ENCODE data around the gene UBE2V1.

The UBE2V1 gene

DNA sequence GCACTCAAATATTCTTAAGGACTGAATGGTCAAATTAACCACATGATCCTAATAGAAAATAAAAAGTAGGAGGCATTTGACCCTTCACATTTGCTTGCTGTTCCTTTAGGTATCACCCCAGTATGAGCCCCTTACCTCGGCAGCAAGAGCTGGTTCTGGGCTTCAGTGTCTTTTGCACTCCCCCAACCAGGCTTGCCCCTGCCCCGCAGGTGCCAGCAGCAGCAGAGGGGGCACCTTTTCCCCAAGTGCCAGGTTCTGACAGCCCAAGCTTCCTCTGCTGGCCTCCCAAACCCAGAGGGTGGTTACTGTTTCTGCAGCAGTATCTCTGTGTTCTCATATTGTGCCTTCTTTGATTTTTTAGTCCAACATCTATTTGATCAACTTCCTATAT is 23.2 kb downstream of the UBE2V1 start:
- Histone ChIP-seq H4K20me1 (ENCODE audit: insufficient read depth, low read length, poor library complexity, severe bottlenecking) (peaks cover 35% of the 10 kb centered on the region), H3K9ac (ENCODE audit: low read depth, low read length, poor library complexity, severe bottlenecking) (no peak overlapping the region), H2AFZ (ENCODE audit: low read length) (no peak overlapping the region), H3K4me2 (ENCODE audit: low read depth, low read length, poor library complexity, severe bottlenecking) (no peak overlapping the region), H3K27me3 (ENCODE audit: insufficient read depth, low read length, poor library complexity, severe bottlenecking) (no peaks in the 10 kb centered on the region), H3K9me2 (replicated peaks; ENCODE audit: low read depth, low read length) (no peaks in the 10 kb centered on the region), H3K9me3 (ENCODE audit: insufficient read depth, low read depth, low read length) (no peaks in the 10 kb centered on the region), H3K4me3 (ENCODE audit: low read length, poor library complexity, severe bottlenecking) (no peak overlapping the region), H3K36me3 (ENCODE audit: insufficient read depth, low read length) (peaks cover 32% of the 10 kb centered on the region; the same call in 1 of the 2 replicates), H3K4me1 (ENCODE audit: insufficient read depth, low read length, poor library complexity, severe bottlenecking) (peaks cover 10% of the 10 kb centered on the region), H3F3A (ENCODE audit: low read depth) (no peaks in the 10 kb centered on the region), H3K79me2 (ENCODE audit: insufficient read depth, low read length) (peaks cover 45% of the 10 kb centered on the region)
- no peak for TF ChIP-seq EZH2phosphoT487 (IDR thresholded peaks at IDR 0.05; ENCODE audit: borderline replicate concordance)
- TF ChIP-seq, protein P1, sequence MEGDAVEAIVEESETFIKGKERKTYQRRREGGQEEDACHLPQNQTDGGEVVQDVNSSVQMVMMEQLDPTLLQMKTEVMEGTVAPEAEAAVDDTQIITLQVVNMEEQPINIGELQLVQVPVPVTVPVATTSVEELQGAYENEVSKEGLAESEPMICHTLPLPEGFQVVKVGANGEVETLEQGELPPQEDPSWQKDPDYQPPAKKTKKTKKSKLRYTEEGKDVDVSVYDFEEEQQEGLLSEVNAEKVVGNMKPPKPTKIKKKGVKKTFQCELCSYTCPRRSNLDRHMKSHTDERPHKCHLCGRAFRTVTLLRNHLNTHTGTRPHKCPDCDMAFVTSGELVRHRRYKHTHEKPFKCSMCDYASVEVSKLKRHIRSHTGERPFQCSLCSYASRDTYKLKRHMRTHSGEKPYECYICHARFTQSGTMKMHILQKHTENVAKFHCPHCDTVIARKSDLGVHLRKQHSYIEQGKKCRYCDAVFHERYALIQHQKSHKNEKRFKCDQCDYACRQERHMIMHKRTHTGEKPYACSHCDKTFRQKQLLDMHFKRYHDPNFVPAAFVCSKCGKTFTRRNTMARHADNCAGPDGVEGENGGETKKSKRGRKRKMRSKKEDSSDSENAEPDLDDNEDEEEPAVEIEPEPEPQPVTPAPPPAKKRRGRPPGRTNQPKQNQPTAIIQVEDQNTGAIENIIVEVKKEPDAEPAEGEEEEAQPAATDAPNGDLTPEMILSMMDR (conservative IDR thresholded peaks at IDR 0.05; ENCODE audit: low read length): no peak

DNA sequence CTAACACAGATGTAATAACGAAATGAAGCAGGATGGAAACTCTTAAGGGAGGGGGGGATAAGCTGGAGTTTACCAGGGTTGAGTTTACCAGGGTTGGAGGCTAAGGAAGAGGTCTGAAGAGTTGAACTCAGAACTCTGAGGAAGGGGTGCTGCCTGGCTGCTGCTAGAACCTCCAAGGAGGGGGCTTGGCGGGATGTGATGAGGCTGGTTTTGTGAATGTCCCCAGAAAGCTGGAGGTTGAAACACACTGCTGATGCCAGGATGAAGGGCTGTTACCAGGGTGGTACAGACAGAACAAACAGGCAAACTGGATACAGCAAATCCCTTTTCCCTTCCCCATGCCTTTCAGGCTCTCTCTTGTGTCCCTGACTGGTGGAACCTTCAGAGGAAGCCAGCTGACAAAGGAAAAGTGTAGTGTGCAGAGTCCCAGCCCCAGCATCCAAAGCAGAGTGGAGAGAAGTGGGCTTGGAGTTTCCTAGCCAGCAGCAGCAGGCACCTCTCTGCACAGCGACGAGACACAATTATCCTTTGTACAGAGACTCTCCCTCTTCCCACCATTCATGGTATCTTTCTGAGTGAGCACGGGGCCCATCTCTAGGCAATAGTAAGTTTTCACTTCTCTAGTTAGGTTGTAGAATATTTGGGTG is 23.7 kb downstream of the UBE2V1 start:
- Histone ChIP-seq H3K4me2 (ENCODE audit: low read depth, low read length, poor library complexity, severe bottlenecking) (no peak overlapping the region), H3K4me1 (ENCODE audit: insufficient read depth, low read length, poor library complexity, severe bottlenecking) (peaks cover 10% of the 10 kb centered on the region), H2AFZ (ENCODE audit: low read length) (no peak overlapping the region), H3K27me3 (ENCODE audit: insufficient read depth, low read length, poor library complexity, severe bottlenecking) (no peaks in the 10 kb centered on the region), H3K9ac (ENCODE audit: low read depth, low read length, poor library complexity, severe bottlenecking) (no peak overlapping the region), H3F3A (ENCODE audit: low read depth) (no peaks in the 10 kb centered on the region), H3K9me2 (replicated peaks; ENCODE audit: low read depth, low read length) (no peaks in the 10 kb centered on the region), H4K20me1 (ENCODE audit: insufficient read depth, low read length, poor library complexity, severe bottlenecking) (peaks cover 30% of the 10 kb centered on the region), H3K4me3 (ENCODE audit: low read length, poor library complexity, severe bottlenecking) (no peak overlapping the region), H3K9me3 (ENCODE audit: insufficient read depth, low read depth, low read length) (no peaks in the 10 kb centered on the region), H3K36me3 (ENCODE audit: insufficient read depth, low read length) (peaks cover 27% of the 10 kb centered on the region; the same call in 1 of the 2 replicates), H3K79me2 (ENCODE audit: insufficient read depth, low read length) (peaks cover 48% of the 10 kb centered on the region)
- TF ChIP-seq, protein P1 (conservative IDR thresholded peaks at IDR 0.05; ENCODE audit: low read length): no peak
- TF ChIP-seq EZH2phosphoT487 (IDR thresholded peaks at IDR 0.05; ENCODE audit: borderline replicate concordance): no peak

DNA sequence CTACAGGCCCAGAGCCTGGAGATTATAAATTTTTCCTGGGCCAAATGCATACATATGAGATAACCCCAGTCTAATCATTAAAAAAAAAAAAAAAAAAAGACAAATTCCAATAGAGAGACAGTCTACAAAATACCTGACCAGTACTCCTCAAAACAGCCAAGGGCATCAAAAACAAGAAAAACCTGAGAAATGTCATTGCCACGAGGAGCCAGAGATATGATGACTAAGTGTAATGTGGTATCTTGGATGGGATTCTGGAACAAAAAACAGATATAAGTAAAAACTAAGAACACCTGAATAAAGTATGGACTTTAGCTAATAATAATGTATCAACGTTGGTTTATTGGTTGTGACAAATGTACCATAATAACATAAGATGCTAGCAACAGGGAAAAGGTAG is 24.9 kb downstream of the UBE2V1 start:
- H3F3A ChIP-seq (ENCODE audit: low read depth): no peaks in the 10 kb centered on the region
- no peaks in the 10 kb centered on the region for H3K9me2 ChIP-seq (replicated peaks; ENCODE audit: low read depth, low read length)
- H3K4me3 ChIP-seq (ENCODE audit: low read length, poor library complexity, severe bottlenecking): no peak overlapping the region
- peaks cover 49% of the 10 kb centered on the region for H3K79me2 ChIP-seq (ENCODE audit: insufficient read depth, low read length)
- peaks cover 26% of the 10 kb centered on the region for H4K20me1 ChIP-seq (ENCODE audit: insufficient read depth, low read length, poor library complexity, severe bottlenecking)
- no peaks in the 10 kb centered on the region for H3K9me3 ChIP-seq (ENCODE audit: insufficient read depth, low read depth, low read length)
- H3K36me3 ChIP-seq (ENCODE audit: insufficient read depth, low read length): peaks cover 28% of the 10 kb centered on the region; the same call in 1 of the 2 replicates
- H3K4me2 ChIP-seq (ENCODE audit: low read depth, low read length, poor library complexity, severe bottlenecking): no peak overlapping the region
- no peaks in the 10 kb centered on the region for H3K27me3 ChIP-seq (ENCODE audit: insufficient read depth, low read length, poor library complexity, severe bottlenecking)
- TF ChIP-seq EZH2phosphoT487 (IDR thresholded peaks at IDR 0.05; ENCODE audit: borderline replicate concordance): no peak
- TF ChIP-seq, protein P1 (conservative IDR thresholded peaks at IDR 0.05; ENCODE audit: low read length): no peak
- H3K4me1 ChIP-seq (ENCODE audit: insufficient read depth, low read length, poor library complexity, severe bottlenecking): peaks cover 10% of the 10 kb centered on the region
- H2AFZ ChIP-seq (ENCODE audit: low read length): no peak overlapping the region
- no peak overlapping the region for H3K9ac ChIP-seq (ENCODE audit: low read depth, low read length, poor library complexity, severe bottlenecking)
